Jurkat, Clone E6-1 (cell line): ENCODE results near the gene KANK2.
"Not testable (repeated sequence)": the region's sequence is repeated elsewhere in the genome, so short reads cannot be mapped to it uniquely, and the experiment has no call there.

Source experiments
- DNase-seq: peaks from one replicate; pipeline ENCODE4 v3.0.0-alpha.2; 2011; ENCODE audit warnings: low read depth, low spot score
- H3K4me3 ChIP-seq: 2 replicates; pipeline ENCODE4 v1.5.1; 2011; ENCODE audit warnings: mild to moderate bottlenecking, low read length, control low read depth, moderate library complexity

The KANK2 gene

DNA sequence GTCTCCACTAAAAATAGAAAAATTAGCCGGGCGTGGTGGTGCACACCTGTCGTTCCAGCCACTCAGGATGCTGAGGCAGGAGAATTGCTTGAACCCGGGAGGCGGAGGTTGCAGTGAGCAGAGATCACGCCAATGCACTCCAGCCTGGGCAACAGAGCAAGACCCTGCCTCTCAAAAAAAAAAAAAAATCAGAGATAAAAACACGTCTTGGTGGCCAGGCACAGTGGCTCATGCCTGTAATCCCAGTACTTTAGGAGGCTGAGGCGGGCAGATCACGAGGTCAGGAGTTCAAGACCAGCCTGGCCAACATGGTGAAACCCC is 18.2 kb downstream of the KANK2 start:
- DNase-seq, H3K4me3 ChIP-seq: not testable (repeated sequence)

DNA sequence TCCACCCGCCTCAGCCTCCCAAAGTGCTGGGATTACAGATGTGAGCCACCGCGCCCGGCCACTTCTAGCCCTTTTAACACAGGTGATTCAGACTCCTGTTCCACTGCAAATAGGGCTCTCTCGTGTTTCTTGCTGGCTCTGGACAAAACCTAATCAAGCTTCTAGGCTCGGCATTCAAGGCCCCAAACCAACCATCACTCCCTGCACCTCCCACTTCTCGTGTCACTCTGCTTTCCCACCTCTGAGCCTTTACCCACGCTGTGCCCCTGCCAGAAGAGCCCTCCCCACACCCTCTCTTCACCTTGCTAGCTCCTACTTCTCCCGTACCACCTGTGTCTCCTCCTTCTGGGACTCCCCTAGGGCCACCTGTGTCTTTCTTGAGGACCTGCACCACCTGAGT is 19.8 kb downstream of the KANK2 start:
- H3K4me3 ChIP-seq: no peak overlapping the region
- no peak for DNase-seq

DNA sequence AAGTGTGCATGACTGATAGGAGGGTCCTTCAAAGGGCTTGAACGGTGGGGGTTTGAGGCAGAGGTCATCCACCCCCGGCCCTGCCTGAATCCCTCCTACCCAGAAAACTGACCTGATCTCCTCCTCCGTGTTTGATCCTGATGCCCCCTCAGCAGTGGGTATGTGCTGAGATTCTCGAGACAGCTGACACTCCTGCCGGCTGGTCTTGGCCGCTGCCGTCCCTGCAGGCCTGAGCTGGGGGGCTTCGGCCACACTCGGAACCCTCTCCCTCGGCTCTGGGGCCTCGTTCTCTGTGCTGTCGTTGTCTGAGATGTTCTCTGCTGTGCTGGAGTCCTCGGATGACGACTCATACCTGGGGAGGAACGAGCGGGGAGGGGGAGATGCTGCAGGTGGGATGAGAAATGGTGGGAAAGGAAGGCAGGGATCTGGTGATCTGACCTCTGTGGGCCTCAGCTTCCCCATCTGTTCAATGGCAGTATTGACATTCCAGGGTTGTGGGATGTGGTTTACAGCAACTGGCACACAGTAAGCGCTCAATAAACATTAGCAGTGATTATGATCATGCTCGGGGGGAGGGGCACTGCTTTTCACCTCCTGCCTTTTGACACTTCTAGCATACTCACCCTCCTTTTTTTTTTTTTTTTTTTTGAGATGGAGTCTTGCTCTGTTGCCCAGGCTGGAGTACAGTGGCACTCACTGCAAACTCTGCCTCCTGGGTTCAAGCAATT is 20.7 kb downstream of the KANK2 start:
- no peak for DNase-seq
- H3K4me3 ChIP-seq: no peak overlapping the region

DNA sequence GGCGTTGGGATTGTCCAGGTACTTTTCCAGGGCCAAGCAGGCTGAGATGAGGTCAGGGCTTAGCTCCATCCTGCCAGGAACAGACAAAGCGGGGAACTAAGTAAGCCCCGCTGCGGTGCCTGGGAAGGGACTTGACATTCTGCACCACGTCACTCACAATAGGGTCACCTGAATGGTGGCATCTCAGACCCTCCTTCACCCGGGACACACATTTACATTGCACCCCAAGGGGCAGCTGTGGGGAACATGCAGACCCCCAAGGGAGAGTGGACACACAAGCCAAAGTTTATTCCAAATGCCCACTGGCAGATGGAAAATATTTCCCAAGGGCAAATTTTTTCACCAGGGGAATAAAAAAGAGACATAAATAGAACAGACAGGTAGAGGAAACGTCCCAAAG is 21.4 kb downstream of the KANK2 start:
- DNase-seq: no peak
- no peak overlapping the region for H3K4me3 ChIP-seq

DNA sequence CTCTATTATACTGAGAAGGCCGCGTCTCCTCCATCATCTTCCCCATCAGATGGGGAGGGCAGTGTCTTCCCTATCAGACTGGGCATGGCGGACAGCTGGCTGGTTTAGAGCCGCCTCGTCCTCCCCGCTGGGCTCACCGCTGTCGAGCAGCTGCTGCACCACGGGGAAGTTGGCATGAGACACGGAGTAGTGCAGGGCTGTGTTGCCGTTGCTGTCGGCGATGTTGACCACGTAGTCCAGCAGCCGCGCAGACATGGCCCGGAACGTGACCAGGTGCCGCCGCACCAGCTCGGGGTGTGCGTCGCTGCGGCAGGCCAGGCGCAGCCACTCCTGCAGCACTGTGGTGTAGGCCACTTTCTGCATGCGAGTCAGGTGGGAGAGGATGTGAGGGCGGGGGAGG is 23.0 kb downstream of the KANK2 start:
- DNase-seq: no peak
- no peak overlapping the region for H3K4me3 ChIP-seq

DNA sequence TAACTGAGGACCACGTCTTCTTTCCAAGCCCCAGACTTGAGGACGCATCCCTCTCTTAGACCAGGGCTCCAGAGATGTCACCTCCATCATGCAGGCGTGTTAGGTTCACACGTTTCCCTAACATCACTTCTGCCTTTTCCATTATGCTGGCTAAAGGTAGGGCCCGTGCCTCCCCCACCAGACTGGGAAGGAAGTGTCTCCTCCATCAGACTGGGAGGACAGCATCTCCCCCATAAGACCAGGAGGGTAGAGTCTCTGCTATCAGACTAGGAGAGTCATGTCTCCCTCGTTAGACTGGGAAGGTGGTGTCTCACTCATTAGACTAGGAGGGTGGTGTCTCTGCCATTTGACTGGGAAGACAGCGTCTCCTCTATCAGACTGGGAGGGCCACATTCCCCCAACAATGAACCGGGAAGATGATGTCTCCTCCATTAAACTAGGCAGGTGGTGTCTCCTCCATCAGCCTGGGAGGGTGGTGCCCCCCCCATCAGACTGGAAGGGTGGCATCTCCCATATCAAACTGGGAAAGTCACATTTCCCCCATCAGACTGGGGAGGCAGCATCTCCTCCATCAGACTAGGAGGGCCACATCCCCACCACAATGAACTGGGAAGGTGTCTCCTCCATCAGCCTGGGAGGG is 23.7 kb downstream of the KANK2 start:
- no peak overlapping the region for H3K4me3 ChIP-seq
- no peak for DNase-seq

DNA sequence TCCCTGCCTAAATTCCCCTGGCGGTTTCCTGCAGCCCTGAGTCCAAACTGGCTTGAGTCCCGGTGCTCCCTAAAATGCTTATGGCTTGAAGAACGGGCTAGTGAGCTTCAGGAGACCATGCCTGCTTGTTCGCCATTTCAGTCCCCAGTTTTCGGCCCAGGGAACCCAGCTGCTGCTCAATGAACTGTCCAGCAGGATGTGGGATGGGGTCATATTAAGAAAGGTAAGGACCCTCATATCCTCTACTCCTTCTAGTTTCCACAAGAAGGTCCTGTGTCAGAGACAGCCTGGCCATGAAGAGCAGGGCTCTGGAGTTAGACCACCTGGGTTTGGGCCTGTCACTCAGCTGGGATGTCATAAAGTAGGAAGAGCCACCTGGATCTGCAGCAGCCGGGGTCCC is 24.8 kb downstream of the KANK2 start:
- no peak for DNase-seq
- H3K4me3 ChIP-seq: no peak overlapping the region

DNA sequence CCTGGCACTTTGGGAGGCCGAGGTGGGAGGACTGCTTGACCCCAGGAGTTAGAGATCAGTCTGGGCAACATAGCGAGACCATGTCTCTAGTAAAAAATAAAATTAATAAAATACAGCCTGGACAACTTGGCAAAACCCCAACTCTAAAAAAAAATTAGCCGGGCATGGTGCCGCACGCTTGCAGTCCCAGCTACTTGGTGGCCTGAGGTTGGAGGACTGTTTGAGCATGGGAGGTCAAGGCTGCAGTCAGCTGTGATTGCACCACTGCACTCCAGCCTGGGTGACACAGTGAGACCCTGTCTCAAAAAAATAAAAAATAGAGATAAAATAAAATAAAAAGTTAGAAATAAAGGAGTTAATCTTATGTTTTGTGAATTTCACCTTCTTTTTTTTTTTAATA is 26.2 kb downstream of the KANK2 start:
- H3K4me3 ChIP-seq: no peak overlapping the region
- DNase-seq: no peak

DNA sequence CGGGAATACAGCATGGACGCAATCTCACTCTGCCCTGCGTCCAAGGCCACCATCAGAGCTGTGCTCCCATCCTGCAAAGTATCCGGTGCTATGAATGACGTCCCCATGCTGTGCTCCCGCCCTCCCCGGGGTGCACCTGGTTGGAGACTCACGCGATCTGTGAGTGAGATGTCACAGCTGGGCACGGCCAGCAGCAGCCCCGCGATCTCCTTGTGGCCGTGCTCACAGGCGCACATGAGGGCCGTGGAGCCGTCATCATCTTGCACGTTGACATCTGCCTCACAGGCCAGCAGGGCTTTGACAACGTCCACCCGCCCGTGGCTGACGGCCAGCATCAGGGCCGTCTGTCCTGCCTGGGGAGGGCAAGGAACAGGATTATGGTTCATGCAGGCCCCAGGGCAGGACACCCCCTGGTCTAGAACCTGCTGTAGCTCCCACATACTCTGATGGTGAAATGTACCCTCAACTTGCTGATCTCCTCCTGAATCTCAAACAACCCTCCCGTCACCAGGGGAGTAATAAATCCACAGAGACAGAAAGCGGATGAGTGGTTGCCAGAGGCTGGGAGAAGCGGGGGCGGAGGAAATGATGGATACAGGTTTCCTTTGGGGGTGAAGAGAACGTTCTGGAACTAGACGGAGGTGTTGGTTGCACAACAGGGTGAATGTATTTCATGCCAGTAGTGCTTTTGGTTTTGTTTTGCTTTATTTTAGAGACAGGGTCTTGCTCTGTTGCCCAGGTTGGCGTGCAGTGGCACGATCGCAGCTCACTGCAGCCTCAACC is 27.3 kb downstream of the KANK2 start:
- H3K4me3 ChIP-seq: no peak overlapping the region
- DNase-seq: no peak

DNA sequence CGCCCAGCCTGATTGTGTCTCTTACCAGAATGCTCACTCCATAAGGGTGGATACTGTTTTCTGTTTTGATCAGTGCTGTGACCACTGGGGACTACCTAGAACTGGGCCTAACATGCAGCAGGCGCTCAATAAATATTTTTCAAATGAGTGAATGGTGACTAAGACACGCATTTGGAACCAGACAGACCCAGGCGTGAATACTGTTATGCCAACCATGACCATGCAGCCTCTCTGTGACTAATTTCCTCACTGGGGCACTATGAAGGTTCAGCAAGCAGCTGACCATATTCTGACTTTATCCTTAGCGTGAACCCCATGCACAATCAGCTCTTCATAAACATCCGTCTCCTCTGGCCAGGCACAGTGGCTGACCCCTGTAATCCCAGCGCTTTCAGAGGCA is 28.8 kb downstream of the KANK2 start:
- DNase-seq: no peak
- H3K4me3 ChIP-seq: no peak overlapping the region

DNA sequence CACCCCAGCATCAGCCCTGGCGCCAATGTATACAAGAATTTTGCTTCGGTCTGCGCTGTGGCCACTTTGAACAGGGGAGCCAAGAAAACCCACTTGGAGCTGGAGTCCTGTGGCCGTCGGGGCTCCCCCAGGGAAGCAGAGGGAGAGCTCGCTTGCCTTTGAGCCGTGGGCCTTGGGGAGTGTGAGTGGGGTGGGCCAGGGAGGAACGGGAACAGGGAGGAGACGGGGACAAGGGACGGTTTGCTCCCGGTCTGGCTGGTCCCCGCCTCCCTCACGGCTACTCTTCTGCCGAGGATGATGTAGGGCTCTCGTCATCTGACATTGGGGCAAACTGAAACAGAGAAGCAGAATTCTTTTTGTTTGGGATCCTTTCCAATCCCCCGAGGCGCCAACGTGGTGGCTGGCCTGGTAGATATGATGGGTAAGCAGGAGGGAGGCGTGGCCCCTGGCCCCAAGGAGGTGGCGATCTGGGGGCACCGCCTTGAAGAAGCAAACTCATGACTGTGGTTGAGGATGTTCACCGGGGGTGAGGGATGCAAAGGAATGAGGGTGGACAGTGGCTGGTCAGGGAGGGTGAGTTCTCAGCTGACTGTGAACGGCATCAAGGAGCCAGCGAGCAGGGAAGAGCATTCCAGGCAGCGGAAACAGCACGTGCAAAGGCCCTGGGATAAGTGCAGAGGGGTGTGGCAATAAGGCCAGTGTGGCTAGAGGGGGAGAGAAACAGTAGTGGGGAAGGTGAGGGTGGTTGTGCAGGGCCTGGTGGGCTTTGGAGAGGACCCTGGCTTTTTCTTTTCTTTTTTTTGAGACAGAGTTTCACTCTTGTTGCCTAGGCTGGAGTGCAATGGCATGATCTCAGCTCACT is 30.8 kb downstream of the KANK2 start:
- DNase-seq: no peak
- H3K4me3 ChIP-seq: no peak overlapping the region

DNA sequence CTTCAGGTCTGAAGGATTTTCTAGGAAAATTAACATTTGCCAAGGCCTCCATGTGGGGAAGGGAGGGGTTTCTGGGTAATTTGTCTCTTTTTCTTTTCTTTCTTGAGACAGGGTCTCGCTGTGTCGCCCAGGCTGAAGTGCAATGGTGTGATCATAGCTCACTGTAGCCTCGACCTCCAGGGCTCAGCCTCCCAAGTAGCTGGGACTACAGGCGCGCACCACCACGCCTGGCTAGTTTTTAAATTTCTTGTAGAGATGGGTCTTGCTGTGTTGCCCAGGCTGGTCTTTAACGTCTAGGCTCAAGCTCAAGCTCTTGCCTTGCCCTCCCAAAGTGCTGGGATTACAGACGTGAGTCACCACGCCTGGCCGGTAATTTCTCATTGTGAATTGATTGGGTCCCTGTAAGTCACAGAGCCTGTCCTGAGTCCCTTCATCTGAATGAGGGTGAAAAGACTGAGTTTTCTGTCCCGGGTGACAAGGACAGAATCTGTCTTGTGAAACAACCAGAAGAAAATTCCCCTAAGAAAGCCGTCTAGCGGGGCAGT is 31.8 kb downstream of the KANK2 start:
- no peak for DNase-seq
- H3K4me3 ChIP-seq: no peak overlapping the region

DNA sequence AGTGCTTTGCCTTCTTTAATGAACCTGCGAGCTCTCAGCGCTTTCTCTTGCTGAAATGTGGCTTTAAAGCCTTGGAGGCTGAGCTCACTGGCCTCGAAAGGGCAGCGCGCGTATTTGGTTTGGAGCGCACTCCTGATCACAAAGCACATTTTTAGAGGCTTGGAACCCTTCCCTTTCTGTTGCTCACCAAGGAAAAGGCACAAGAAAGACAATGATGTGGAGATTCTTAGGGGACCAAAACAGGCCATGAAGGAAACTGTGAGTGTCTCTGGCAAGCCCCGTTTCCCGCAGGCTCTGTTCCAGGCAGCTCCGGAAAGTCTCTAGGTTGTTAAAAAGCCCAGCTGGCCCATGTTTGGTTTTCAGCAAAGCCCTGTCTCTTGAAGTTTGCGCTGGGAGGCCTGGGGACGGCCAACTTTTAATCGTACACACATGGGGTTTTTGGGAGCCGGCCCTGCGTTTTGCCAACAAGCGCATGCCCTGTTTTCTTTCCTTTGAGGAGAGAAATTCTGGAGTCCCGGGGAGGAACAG is 32.4 kb downstream of the KANK2 start:
- DNase-seq: no peak
- no peak overlapping the region for H3K4me3 ChIP-seq

DNA sequence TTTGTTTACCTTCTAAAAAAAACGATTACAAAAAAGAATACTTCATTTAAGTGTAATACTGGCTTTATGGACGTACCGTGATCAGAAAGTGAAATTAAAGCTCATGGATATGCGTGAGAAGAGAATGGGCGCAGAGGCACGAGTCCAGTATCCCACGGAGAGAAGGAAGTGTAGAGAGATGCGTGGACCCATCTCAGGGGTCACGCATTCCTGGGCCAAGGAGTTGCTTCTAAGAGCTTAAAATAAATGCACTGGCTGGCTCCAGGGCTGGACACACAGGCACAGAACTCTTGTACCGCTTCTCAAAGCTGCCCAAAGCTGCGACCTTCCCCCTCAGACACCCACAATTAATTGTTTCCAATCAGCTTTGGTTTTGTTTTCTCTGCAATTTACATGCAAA is 33.0 kb downstream of the KANK2 start:
- no peak for DNase-seq
- no peak overlapping the region for H3K4me3 ChIP-seq

DNA sequence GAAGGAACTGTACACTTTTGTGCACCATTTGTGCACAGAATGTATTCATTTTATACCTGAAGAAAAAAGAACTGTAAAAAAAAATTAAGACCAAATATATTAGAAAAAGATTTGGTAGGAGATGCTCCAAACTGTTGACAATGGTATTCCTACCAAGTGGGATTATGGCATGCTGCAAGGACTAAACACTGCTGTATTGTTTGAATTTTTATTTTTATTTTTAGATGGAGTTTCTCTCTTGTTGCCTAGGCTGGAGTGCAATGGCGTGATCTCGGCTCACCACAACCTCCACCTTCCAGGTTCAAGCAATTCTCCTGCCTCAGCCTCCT is 36.9 kb downstream of the KANK2 start:
- H3K4me3 ChIP-seq, DNase-seq: not testable (repeated sequence)

DNA sequence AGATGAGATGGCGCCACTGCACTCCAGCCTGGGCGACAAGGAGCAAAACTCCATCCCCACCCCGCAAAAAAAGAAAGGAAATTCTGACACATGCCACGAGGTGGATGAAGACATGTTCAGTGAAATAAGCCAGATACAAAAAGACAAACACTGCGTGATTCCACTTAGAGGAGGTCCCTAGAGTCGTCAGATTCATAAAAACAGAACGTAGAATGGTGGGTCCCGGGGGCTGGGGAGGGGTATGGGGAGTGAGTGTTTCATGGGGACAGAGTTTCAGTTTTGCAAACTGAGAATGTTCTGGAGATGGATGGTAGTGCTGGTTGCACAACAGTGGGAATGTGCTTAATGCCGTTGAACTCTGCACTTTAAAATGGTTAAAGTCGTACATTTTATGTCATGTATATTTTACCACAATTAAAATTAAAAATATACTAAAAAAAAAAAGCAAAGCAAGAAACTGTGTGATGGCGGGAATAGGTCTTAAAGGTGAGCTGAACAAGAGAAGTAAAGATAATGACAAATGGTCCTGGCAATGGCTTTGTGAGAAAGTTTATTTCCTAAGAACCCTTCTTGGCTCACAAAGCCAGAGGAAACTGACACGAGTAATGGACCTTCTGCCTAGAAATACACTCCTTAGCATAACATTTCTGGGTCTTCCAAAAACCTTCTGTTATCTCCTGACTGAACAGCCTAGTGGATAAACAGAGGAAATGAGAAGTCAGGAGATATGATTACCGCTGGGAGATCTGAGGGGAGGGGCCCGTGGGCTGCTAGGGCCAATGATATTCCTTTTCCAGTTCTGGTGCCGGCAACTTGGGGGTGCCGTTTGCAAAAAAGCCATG is 37.5 kb downstream of the KANK2 start:
- no peak overlapping the region for H3K4me3 ChIP-seq
- DNase-seq: no peak

DNA sequence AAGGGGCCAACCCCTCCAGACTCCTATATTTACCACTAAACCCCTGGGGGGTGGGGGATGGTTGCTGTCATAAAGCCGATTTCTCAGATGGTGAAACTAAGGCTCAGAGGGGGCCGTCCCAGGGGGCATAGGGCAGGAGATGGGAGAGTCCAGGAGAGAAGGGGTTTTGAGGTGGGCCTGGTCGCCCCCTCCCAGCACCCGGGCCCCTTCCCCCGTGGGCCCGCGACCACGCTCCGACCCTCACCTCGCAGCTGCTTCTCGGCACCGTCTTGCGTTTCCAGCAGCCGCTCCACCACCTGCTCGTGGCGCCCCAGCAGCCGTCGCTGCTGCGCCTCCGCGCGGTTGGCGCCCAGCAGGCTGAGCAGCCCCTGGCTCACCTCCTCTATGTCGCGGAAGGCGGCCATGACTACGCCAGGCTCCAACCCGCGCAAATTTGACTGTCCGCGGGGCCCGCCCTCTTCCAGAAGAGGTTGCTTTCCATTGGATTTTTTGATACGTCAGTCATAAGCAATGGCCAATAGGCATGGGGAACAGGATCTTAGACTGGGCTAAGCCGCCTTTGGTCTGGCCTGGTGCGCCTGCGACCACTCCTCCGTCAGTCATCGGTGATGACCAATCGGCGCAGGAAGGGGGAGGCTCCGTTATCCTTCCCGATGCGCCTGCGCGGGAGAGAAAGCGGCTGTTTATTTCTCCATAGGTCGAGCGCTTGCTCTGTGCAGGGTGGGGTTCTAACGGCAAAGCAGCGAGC is 41.8 kb downstream of the KANK2 start, which contains the start of gene SPC24:
SPC24 (minus strand) TSS at position 410 of the 748 bp plus-strand sequence; CDS start at position 404, 6 bp downstream.
- H3K4me3 ChIP-seq: peak within 1 kb of the TSS; percentile 96

DNA sequence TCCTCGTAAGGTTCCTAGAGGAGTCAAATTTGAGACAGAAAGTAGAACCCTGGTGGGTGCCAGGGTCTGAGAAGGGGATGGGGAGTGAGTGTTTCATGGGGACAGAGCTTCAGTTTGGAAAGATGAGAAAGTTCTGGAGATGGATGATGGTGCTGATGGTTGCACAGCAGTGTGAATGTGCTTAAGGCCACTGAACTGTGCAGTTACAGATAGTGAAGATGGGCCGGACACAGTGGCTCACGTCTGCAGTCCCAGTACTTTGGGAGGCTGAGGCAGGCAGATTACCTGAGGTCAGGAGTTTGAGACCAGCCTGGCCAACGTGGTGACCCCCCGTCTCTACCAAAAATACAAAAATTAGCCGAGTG is 42.7 kb downstream of the KANK2 start:
- H3K4me3 ChIP-seq: peak overlapping the region; percentile 96
- no peak for DNase-seq

More for the DNA sequence above, 41.8 kb downstream of the KANK2 start, which contains the start of gene SPC24:
- peak; percentile 99 for DNase-seq
